K562 (cell line): Measurements from ENCODE around the gene APOM. TPM values are rescaled to one million over a fixed set of nuclear protein-coding genes. Genes with fewer than 3 reads are reported as not detected.

Source experiments
- CHD1 ChIP-seq: fragments of 200-600 bp; sonication (generic); IDR thresholded peaks from one replicate; pipeline ENCODE4 v1.6.1; 2012; ENCODE audit warnings: mild to moderate bottlenecking, moderate library complexity, low read length, inconsistent platforms
- KLF10 ChIP-seq: fragments of 250-450 bp; sonication (Bioruptor Pico); IDR thresholded peaks from 2 replicates; pipeline ENCODE4 v1.6.1; 2021; ENCODE audit warnings: matching md5 sums
- MITF ChIP-seq: IDR thresholded peaks from 2 replicates; pipeline ENCODE4 v1.6.1; 2014; ENCODE audit warnings: antibody characterized with exemption
- SIN3A ChIP-seq, 2 experiments: fragments of 150-350 bp in 1 of 2; IDR thresholded peaks; 2 replicates each; pipeline ENCODE4 v1.6.1; 2011 to 2016; ENCODE audit warnings: borderline replicate concordance in 2 of 2, low read depth in 2 of 2, low read length in 2 of 2, mild to moderate bottlenecking in 2 of 2, moderate library complexity in 2 of 2; ENCODE audit not compliant: control insufficient read depth in 1 of 2
- SNRNP70 ChIP-seq: fragments of 200-400 bp; formaldehyde crosslinking; optimal IDR thresholded peaks from 2 replicates; pipeline ENCODE3; 2017; ENCODE audit warnings: low read depth, low read length
- SRSF3 ChIP-seq: fragments of 200-400 bp; formaldehyde crosslinking; IDR thresholded peaks from 2 replicates; pipeline ENCODE4 v1.6.1; 2016; ENCODE audit warnings: mild to moderate bottlenecking, low read length, moderate library complexity; ENCODE audit not compliant: insufficient read depth
- STAT5A ChIP-seq: IDR thresholded peaks from 2 replicates; pipeline ENCODE4 v1.6.1; 2012; ENCODE audit warnings: low read length, inconsistent platforms, borderline replicate concordance
- TAF7 ChIP-seq: fragments of 450-650 bp; IDR thresholded peaks from 2 replicates; pipeline ENCODE4 v1.6.1; 2016; ENCODE audit warnings: missing genetic modification characterization, missing compliant biosample characterization
- TEAD1 ChIP-seq, 2 experiments: fragments of 450-650 bp in 1 of 2; sonication (generic) in 1 of 2; formaldehyde crosslinking; IDR thresholded peaks; 2 replicates each; pipeline versions ENCODE4 v1.4.0 to v1.8.0; 2020 to 2022; ENCODE audit warnings: mild to moderate bottlenecking in 2 of 2, missing genetic modification reagents in 1 of 2
- ZC3H11A ChIP-seq: IDR thresholded peaks from 2 replicates; pipeline ENCODE4 v1.6.1; 2012; ENCODE audit warnings: low read depth, low read length, improper control_type of control experiment
- ZNF217 ChIP-seq: sonication (generic); formaldehyde crosslinking; IDR thresholded peaks from 2 replicates; pipeline ENCODE4 v1.8.0; 2022; ENCODE audit warnings: mild to moderate bottlenecking, missing genetic modification reagents
- ZNF274 ChIP-seq: IDR thresholded peaks from 2 replicates; pipeline ENCODE4 v1.6.1; 2011; ENCODE audit warnings: low read depth, mild to moderate bottlenecking, low read length, moderate library complexity, borderline replicate concordance
- polyA plus RNA-seq, 8 experiments: library from polyadenylated mRNA; depleted of rRNA in 4 of 8; stranded (reverse) in 5 of 8; unstranded in 3 of 8; fragments of >200 nt; fragmentation: Nextera tagmentation in 2 of 8; fragmentation: Illumina TruSeq in 1 of 8; extraction: Ambion mirVana in 2 of 8; extraction: Trizol in 1 of 8; gene quantifications; 2 replicates each; pipeline versions ENCODE4 v1.2.1 to v1.2.3, GENCODE V29; 2011 to 2014; ENCODE audit warnings: inconsistent platforms in 1 of 8, missing spikeins in 1 of 8
- total RNA-seq, 7 experiments: library from RNA; depleted of rRNA in 6 of 7; stranded (reverse); fragments of >200 nt in 6 of 7; fragmentation: Illumina TruSeq in 2 of 7; extraction: Trizol in 2 of 7; gene quantifications; 2 replicates each; pipeline versions ENCODE4 v1.2.1 to v1.2.3, GENCODE V29; 2011 to 2021; ENCODE audit warnings: low replicate concordance in 1 of 7
- TF ChIP-seq, protein P1 (sequence below): sonication (generic); formaldehyde crosslinking; IDR thresholded peaks from 2 replicates; pipeline ENCODE4 v1.8.1; 2023; ENCODE audit warnings: missing genetic modification reagents, mild to moderate bottlenecking, borderline replicate concordance
- TF ChIP-seq, protein P2 (sequence below): sonication (generic); formaldehyde crosslinking; IDR thresholded peaks from 2 replicates; pipeline ENCODE4 v1.4.0; 2020; ENCODE audit warnings: mild to moderate bottlenecking, missing genetic modification reagents
- TF ChIP-seq, protein P3 (sequence below): fragments of 450-650 bp; IDR thresholded peaks from 2 replicates; pipeline ENCODE4 v1.6.1; 2016

The APOM gene
- total and polyA plus RNA-seq, 9 of the 15 experiments (the other 6 are each of a cell fraction or from before 2014, with no cell fraction given) = 5.7 to 24.3 (median 10.4) TPM

- TF ChIP-seq MITF (no peak), TEAD1 (CRISPR knock-in tag; IDR thresholded peaks at IDR 0.05) (peak; percentile 69 to 76; a peak in 1 of 4 replicates), STAT5A (no peak; the same call in 1 of the 2 replicates), SIN3A (IDR thresholded peaks at IDR 0.05; ENCODE audit: borderline replicate concordance in 2 of 2, control insufficient read depth in 1 of 2, low read depth in 2 of 2, low read length in 2 of 2) (peak; percentile 68 to 94; a peak in 1 of 4 replicates), SNRNP70 (peak; percentile 23), KLF10 (no peak; the same call in 1 of the 2 replicates), ZNF274 (no peak), SRSF3 (peak; percentile 95; the same call in 1 of the 2 replicates), CHD1 (peak; percentile 97), ZNF217 (CRISPR knock-in tag) (no peak), ZC3H11A (peak; percentile 69; the same call in 1 of the 2 replicates), TAF7 (tag) (peak; percentile 45; the same call in 1 of the 2 replicates)
- TF ChIP-seq, protein P1, sequence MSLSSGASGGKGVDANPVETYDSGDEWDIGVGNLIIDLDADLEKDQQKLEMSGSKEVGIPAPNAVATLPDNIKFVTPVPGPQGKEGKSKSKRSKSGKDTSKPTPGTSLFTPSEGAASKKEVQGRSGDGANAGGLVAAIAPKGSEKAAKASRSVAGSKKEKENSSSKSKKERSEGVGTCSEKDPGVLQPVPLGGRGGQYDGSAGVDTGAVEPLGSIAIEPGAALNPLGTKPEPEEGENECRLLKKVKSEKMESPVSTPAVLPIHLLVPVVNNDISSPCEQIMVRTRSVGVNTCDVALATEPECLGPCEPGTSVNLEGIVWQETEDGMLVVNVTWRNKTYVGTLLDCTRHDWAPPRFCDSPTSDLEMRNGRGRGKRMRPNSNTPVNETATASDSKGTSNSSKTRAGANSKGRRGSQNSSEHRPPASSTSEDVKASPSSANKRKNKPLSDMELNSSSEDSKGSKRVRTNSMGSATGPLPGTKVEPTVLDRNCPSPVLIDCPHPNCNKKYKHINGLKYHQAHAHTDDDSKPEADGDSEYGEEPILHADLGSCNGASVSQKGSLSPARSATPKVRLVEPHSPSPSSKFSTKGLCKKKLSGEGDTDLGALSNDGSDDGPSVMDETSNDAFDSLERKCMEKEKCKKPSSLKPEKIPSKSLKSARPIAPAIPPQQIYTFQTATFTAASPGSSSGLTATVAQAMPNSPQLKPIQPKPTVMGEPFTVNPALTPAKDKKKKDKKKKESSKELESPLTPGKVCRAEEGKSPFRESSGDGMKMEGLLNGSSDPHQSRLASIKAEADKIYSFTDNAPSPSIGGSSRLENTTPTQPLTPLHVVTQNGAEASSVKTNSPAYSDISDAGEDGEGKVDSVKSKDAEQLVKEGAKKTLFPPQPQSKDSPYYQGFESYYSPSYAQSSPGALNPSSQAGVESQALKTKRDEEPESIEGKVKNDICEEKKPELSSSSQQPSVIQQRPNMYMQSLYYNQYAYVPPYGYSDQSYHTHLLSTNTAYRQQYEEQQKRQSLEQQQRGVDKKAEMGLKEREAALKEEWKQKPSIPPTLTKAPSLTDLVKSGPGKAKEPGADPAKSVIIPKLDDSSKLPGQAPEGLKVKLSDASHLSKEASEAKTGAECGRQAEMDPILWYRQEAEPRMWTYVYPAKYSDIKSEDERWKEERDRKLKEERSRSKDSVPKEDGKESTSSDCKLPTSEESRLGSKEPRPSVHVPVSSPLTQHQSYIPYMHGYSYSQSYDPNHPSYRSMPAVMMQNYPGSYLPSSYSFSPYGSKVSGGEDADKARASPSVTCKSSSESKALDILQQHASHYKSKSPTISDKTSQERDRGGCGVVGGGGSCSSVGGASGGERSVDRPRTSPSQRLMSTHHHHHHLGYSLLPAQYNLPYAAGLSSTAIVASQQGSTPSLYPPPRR (CRISPR knock-in tag) = peak; percentile 98
- TF ChIP-seq, protein P2, sequence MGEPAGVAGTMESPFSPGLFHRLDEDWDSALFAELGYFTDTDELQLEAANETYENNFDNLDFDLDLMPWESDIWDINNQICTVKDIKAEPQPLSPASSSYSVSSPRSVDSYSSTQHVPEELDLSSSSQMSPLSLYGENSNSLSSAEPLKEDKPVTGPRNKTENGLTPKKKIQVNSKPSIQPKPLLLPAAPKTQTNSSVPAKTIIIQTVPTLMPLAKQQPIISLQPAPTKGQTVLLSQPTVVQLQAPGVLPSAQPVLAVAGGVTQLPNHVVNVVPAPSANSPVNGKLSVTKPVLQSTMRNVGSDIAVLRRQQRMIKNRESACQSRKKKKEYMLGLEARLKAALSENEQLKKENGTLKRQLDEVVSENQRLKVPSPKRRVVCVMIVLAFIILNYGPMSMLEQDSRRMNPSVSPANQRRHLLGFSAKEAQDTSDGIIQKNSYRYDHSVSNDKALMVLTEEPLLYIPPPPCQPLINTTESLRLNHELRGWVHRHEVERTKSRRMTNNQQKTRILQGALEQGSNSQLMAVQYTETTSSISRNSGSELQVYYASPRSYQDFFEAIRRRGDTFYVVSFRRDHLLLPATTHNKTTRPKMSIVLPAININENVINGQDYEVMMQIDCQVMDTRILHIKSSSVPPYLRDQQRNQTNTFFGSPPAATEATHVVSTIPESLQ (CRISPR knock-in tag) = peak; percentile 98
- TF ChIP-seq, protein P3, sequence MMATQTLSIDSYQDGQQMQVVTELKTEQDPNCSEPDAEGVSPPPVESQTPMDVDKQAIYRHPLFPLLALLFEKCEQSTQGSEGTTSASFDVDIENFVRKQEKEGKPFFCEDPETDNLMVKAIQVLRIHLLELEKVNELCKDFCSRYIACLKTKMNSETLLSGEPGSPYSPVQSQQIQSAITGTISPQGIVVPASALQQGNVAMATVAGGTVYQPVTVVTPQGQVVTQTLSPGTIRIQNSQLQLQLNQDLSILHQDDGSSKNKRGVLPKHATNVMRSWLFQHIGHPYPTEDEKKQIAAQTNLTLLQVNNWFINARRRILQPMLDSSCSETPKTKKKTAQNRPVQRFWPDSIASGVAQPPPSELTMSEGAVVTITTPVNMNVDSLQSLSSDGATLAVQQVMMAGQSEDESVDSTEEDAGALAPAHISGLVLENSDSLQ = peak; percentile 48; the same call in 1 of the 2 replicates
These were observed 9.3 kb downstream of the APOM start, which contains the start of gene GPANK1 (continued) for GRCh38 chr6:31664790-31665500.
